ENCODE results near the gene ALPI. TPM values are rescaled to one million over a fixed set of nuclear protein-coding genes. Genes with fewer than 3 reads are reported as not detected.

The ALPI gene
- total RNA-seq, 1 donor from 2014 or later: not detected

DNA sequence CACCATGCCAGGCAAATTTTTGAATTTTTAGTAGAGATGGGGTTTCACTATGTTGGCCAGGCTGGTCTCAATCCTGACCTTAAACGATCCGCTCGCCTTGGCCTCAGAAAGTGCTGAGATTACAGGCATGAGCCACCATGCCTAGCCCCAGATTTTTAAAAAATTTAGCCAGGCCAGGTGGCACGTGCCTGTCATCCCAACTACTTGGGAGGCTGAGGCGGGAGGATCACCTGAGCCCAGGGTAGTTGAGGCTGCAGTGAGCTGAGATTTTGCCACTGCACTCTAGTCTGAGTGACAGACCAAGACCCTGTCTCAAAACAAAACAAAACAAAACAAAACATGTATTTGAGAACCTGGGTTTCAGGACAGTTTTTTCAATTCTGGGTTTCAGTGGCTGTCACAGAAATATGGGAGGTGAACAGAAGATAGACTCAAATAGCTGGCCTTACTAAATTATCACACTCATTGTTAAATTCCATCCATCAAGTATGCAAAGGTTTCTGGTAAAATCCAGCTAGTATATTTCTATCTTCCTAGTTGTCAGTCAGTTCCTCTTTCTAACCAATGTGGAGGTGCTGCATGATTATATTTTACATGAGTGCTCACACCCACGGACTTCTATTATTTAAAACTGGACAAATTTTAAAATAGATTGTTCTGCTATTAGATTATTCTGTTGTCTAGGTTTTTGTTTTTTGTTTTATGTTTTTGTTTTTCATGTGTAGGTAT, 43.9 kb upstream of the ALPI start:
- peaks cover 37% of the 10 kb centered on the region for H3K27me3 ChIP-seq (ENCODE audit: control insufficient read depth, insufficient read depth, low read length)
- H3K4me3 ChIP-seq (ENCODE audit: low read depth, low read length): no peak overlapping the region
- H3K36me3 ChIP-seq (ENCODE audit: control insufficient read depth, insufficient read depth, low read length): no peaks in the 10 kb centered on the region
- no peak for DNase-seq (ENCODE audit: low read depth)
- TF ChIP-seq, protein P1, sequence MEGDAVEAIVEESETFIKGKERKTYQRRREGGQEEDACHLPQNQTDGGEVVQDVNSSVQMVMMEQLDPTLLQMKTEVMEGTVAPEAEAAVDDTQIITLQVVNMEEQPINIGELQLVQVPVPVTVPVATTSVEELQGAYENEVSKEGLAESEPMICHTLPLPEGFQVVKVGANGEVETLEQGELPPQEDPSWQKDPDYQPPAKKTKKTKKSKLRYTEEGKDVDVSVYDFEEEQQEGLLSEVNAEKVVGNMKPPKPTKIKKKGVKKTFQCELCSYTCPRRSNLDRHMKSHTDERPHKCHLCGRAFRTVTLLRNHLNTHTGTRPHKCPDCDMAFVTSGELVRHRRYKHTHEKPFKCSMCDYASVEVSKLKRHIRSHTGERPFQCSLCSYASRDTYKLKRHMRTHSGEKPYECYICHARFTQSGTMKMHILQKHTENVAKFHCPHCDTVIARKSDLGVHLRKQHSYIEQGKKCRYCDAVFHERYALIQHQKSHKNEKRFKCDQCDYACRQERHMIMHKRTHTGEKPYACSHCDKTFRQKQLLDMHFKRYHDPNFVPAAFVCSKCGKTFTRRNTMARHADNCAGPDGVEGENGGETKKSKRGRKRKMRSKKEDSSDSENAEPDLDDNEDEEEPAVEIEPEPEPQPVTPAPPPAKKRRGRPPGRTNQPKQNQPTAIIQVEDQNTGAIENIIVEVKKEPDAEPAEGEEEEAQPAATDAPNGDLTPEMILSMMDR (IDR thresholded peaks at IDR 0.05; ENCODE audit: insufficient read depth, low read length, poor library complexity, severe bottlenecking): no peak

DNA sequence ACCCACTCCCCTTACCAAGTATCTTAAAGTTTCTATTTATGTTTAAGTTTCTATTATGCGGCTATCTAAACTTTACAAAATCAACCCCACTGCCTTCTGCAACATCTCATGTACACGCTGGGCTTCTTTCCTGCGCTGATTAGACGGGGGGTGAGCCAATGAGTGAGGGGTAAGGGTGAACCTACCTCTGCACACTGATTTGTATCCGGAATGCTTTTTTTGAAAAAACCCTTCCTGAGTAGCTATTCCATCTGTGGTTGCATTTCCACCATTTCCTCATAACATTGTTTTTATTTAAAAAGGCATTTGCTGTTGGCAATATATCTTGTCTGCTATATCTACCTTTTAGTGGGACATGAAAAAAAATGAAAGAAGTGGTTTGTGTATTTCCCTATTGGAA, 43.0 kb upstream of the ALPI start:
- no peaks in the 10 kb centered on the region for H3K36me3 ChIP-seq (ENCODE audit: control insufficient read depth, insufficient read depth, low read length)
- H3K27me3 ChIP-seq (ENCODE audit: control insufficient read depth, insufficient read depth, low read length): peaks cover 42% of the 10 kb centered on the region
- TF ChIP-seq, protein P1 (IDR thresholded peaks at IDR 0.05; ENCODE audit: insufficient read depth, low read length, poor library complexity, severe bottlenecking): no peak
- DNase-seq (ENCODE audit: low read depth): no peak
- H3K4me3 ChIP-seq (ENCODE audit: low read depth, low read length): no peak overlapping the region

DNA sequence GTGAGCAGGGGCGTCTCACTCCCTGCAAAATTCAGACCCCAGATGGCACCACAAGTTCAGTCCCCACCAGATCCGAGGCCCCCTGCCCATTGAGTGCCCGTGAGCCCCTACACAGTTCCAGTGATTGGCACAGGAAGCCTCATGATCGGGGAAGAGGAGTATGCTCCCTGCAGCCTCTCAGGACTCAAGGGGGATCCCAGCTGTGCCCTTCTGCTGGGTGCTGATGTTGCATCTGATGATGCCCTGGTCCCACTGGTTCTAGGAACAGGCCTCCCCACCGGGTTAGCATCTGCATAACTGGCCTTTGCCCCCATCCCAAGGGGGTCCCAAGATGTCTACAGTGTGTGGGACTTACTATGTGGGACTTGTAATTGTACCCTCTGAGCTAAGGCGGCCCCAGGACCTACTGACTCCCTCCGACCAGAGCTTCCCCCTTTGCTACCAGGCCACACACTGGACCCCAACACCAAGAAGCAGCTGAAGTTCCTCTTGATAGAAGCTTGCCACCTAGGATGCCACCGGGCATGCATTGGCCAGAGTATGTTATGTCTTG, 40.7 kb upstream of the ALPI start:
- TF ChIP-seq, protein P1 (IDR thresholded peaks at IDR 0.05; ENCODE audit: insufficient read depth, low read length, poor library complexity, severe bottlenecking): no peak
- Histone ChIP-seq H3K36me3 (ENCODE audit: control insufficient read depth, insufficient read depth, low read length) (no peaks in the 10 kb centered on the region), H3K27me3 (ENCODE audit: control insufficient read depth, insufficient read depth, low read length) (peaks cover 56% of the 10 kb centered on the region), H3K4me3 (ENCODE audit: low read depth, low read length) (no peak overlapping the region)
- DNase-seq (ENCODE audit: low read depth): no peak

DNA sequence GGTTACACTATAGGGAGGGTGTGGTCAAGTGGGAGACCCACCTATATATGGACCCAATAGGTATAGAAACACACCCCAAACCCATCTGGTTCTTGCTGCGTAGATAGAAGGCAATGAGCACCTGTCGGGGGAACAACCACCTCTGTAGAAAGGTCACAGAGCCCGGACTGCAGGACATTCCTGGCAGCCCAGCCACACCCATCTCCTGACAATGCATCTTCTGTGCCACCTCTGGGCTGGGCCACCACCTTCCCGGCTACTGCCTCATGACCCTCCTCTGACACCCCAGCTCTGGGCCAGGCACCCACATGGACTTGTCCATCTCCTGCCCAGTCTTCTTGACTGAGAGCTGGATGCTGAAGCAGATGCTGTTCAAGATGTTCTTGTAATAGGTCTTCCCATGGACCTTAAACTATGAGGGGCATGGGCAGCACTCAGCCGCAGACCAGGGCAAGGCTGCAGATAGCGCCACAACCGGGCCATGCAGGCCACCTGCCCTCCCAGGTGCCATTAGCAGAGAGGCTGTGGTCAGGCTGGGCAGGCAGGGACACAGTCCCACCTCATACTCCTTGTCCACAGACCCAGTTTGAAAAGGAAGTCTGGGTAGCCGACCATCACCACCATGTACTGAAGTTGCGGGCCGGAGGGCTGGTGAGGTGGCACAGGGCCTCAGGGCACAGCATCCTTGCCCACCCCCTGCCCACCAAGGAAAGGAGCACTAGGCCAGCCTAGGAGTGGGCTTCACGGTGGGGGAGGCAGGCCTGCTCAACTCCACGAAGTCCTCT, 40.0 kb upstream of the ALPI start:
- TF ChIP-seq, protein P1 (IDR thresholded peaks at IDR 0.05; ENCODE audit: insufficient read depth, low read length, poor library complexity, severe bottlenecking): no peak
- DNase-seq (ENCODE audit: low read depth): no peak
- Histone ChIP-seq H3K36me3 (ENCODE audit: control insufficient read depth, insufficient read depth, low read length) (no peaks in the 10 kb centered on the region), H3K27me3 (ENCODE audit: control insufficient read depth, insufficient read depth, low read length) (peaks cover 58% of the 10 kb centered on the region), H3K4me3 (ENCODE audit: low read depth, low read length) (no peak overlapping the region)

DNA sequence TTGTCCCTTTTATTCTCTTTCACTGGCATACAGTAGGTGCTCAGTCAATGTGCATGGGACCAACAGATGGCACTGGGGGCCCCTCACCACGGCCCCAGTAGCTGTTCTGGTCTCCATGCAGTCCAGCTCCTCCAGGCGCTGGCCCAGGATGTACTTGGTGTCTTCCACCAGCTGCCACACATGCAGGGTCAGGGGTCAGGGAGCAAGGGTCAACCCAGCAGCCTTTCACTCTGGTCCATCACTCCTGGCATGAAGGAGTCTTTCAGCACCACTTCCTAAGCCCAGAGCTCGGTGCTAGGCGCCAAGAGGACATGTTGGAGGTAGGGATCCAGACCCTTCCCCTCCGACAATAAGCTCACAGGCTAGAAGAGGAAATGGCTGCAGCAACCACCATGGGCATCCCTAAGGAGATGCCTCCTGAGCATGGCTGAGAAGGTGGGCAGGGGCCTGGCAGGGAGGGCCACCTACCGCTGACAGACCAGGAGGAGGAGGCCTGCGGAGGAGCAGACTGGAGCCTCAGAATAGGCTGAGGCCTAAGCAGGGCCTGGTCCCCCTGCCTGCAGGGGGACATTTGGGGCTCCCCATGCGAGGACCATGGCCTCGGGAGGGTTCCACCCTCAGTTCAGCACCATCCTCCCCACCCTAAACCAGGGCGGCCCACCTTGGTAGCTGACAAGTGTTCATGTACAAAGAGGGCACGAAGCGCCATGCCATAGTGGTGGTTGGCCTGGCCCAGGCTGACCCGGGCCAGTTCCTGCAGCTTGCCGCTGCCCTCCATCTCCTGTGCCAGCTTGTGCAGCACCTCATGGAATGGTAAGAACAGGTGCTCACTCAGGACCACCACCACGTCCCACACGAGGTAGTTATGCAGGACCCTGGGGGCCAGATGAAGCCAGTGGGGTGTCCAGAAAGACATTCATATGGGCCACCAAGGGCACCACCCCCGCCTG, 39.2 kb upstream of the ALPI start:
- Histone ChIP-seq H3K4me3 (ENCODE audit: low read depth, low read length) (no peak overlapping the region), H3K27me3 (ENCODE audit: control insufficient read depth, insufficient read depth, low read length) (peaks cover 66% of the 10 kb centered on the region), H3K36me3 (ENCODE audit: control insufficient read depth, insufficient read depth, low read length) (no peaks in the 10 kb centered on the region)
- TF ChIP-seq, protein P1 (IDR thresholded peaks at IDR 0.05; ENCODE audit: insufficient read depth, low read length, poor library complexity, severe bottlenecking): no peak
- no peak for DNase-seq (ENCODE audit: low read depth)
